Midbrain (tissue), 1 donor: ENCODE measurements around the gene YIPF3.

Source experiments
- DNase-seq: peaks from one replicate; lab custom pipeline; 2025; lab: John Stamatoyannopoulos, UW

YIPF3 gene

GRCh38 chr6:43464337-43464736 lies 52.4 kb downstream of the YIPF3 start:
- DNase-seq: no peak

- no peak for DNase-seq
Measured at GRCh38 chr6:43461936-43462335, 54.8 kb downstream of the YIPF3 start.
